GM18499 (cell line): Measurements from ENCODE around the gene XPO5.
"Not testable (repeated sequence)": the region's sequence is repeated elsewhere in the genome, so short reads cannot be mapped to it uniquely, and the experiment has no call there.

Experiments used
- ATAC-seq: cut with Tn5 transposase; IDR thresholded peaks from one replicate; pipeline ENCODE4 v1.9.1; 2021; ENCODE audit warnings: moderate number of reproducible peaks; ENCODE audit not compliant: insufficient read depth, unreplicated experiment

Gene XPO5

DNA sequence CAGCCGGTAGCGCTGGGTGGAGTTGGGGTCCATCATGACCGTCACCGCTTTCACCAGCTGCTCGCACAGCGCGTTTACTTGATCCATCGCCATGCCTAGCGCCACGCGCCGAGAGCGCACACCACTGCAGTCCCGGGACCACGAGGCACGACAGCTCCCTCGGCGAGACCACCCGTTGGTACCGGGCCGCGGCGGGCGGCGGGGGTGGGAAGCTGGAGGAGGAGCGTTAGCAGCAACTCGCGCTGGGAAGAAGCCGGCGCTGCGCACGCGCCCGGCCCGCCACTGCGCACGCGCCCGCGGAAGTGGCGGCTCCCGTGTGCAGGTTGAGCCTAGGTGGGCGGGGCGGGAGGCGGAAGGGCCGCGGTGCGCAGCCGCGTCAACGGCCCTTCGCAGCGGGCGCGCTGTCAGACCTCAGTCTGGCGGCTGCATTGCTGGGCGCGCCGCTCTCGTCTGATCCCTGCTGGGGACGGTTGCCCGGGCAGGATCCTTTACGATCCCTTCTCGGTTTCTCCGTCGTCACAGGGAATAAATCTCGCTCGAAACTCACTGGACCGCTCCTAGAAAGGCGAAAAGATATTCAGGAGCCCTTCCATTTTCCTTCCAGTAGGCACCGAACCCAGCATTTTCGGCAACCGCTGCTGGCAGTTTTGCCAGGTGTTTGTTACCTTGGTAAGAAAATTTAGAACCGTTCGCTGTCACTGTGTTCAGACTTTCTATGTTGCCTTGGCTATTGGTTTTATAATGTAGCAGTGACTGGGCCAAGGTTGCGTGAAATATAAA is at the start of gene XPO5, which contains the start of gene POLH:
XPO5 (minus strand) TSS at position 267 of the 780 bp plus-strand sequence; CDS start at position 93, 174 bp downstream.
POLH (plus strand) TSS at position 414 of the 780 bp plus-strand sequence. CDS start 6,135 bp downstream, outside the sequence.
- ATAC-seq: peak; percentile 37

DNA sequence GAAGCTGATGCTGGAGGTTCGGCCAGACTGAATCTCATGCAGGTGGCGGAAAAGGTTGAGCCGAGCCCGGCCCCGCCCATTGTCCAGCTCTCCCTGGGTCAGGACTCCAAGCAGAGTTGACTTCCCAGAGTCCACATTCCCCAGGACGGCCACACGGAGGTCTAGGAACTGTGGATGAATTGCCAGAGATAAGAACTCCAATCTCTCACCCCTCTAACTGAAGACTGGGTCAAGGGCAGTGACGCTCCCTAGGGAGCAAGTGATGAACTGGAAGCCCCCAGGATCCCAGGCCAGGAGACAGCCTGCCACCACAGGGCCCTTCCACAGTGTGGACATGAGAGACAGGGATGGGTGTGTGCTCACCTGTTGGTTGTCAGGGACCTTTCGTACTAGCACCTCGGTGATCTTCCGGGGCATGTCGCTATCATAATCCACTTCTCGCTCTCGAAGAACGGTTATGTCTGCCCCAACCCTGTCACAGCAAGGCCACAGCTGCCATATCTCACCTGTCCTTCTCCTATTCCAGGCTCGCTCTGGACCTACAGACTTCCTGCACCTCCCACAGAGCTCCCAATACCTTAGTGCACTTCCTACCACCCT is 49.7 kb upstream of the XPO5 start:
- ATAC-seq: no peak

DNA sequence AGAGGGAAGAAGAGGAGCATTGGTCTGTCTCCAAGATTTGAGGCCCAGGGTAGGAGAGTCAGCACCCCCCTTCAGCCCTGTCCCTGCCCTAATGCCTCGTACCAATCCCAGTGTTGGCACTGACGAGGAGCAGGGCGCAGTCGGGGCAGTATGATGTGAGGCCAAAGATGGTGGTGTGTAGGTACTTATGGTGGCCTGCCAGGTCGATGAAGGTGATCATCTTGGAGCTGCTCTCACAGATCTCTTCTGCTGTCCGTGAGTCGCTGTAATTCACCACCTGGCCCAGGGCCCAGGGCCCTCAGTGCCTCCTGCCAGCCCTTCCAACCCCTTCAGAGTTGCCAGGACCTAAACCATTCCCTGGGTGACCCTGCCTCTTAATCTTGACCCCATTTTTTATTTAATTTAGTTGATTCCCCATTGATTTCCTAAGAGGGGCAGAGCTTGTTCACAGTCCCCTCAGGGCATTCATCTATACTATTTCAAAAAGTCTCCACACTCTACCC is 49.0 kb upstream of the XPO5 start:
- ATAC-seq: no peak

DNA sequence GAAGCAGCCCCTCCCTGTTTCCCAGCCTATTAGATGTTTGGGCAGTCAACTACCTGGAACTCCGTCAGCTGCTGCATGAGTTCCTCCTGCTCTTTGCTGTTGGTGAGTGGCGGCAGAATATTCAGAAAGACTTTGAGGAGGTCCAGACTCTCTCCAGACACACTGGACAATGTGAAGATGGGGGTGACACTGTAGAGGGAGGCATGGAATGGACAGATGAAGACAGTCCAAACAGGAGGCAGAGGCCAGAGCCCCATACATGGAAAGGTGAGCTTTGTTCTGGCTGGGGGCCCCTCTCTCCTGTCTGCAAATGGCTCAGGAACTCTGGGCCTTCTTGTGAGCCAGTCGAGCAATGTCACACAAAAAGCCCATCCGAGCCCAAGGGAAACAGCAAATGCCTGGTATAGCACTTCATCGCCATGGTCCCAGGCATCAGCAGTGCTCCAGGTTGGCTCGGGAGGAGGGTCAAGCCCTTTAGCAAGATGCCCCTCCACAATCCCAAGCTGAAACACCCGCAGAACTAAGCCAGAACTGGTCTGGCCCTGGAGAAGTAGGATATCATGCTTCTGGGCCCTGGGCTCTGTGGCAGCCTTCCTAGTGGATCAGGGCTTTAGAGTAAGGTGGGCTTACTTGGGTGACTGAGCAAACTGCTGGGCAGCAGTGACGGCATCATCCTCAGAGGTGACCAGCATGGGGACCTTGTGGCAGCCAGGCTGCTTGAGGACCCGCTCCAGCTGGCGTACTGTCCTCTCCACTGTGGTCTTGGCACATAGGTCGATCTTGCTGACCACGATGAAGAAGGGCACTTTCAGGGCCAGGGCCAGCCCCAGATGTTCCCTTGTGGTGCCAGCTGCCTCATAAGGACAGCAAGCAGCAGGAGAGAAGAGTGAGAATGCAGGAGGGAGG is 48.3 kb upstream of the XPO5 start:
- ATAC-seq: no peak

DNA sequence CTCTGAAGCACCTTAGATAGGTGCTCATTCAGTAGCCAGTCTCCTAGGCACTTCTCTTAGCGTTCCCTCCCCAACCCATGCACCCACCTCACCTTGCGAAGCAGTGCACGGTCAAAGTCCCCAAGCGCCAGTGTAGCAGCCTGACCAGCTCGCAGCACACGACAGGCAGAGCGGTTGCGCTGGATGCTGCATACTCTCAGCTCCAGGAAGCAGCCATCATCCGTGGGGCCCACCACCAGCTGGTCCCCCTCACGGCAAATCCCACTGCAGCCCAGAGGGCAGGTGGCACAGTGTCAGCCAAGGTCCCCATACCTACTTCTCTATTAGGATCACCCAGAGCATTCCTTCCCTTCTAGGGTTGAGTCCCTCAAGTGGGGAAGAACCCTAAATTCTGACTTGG is 46.7 kb upstream of the XPO5 start:
- ATAC-seq: no peak

DNA sequence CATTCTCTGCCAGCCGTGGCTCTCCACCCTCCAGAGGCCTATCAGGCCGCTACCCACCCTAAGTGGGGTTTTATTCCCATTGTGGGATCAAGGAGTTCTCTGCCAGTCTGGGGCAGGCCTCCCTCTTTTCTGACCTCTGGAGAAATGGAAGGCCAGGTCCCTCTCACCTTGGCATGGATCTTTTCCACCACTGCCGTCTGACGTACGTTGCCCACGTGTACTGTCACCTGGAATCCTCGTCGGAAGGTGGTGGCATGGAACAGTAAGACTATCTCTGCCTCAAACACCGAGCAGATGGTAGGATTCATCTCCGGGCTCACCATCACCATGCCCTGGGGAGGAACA is 46.0 kb upstream of the XPO5 start:
- ATAC-seq: no peak

DNA sequence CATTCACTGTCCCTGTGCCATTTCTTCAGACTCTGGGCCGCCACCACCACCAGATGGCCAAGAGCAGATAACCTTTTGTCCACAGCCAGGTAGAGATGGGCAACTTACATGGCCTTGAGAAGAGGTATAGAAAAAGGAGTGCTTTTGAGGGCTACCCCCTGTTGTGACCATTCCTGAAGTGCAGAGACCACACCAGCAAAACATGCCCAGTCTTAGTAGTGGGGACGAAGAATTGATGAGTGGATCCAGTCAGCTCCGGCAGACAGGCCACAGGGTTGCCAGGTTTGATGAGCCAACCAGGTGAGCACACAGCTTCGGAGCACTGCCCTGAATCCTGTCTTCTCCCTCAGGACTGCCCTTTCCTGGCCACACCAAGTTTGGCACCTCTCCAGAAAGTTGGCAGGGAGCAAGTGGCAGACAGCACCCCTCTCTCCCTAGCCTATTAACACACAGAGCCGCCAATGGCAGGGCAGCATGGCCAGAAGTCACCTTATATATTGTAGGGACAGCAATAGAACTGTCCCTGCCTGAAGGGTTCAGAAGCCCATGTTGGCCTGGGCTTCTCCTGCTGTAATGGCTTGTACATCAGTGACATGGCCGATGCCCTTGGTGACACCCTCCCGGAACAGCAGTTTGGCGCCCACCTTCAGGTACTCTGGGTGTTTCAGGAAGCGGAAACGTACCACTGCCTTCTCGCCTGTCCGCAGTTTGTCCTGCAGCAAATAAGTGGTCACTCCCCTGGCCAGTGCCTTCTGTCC is 45.4 kb upstream of the XPO5 start:
- ATAC-seq: no peak

DNA sequence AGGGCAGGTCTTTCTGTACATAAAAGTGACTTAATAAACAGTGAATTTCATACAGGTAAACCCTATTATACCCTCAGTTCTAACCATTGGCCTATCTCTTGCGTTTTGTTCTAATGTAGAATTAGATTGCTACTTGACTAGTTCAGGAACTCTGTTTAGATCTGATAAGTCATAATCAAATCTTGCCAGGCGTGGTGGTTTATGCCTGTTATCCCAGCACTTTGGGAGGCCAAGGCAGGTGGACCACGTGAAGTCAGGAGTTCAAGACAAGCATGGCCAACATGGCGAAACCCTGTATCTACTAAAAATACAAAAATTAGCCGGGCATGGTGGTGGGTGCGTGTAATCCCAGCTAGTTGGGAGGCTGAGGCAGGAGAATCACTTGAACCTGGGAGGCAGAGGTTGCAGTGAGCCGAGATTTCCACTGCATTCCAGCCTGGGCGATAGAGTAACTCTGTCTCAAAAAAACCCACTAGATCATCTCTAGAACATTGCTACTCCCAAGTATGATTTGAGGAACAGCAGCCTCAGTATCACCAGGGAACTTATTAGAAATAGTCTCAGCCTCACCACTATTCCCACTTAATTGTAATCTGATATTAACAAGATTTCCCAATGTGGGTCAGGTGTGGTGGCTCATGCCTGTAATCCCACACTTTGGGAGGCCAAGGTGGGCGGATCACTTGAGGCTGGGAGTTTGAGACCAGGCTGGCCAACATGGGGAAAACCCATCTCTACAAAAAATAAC is 41.1 kb upstream of the XPO5 start:
- no peak for ATAC-seq

DNA sequence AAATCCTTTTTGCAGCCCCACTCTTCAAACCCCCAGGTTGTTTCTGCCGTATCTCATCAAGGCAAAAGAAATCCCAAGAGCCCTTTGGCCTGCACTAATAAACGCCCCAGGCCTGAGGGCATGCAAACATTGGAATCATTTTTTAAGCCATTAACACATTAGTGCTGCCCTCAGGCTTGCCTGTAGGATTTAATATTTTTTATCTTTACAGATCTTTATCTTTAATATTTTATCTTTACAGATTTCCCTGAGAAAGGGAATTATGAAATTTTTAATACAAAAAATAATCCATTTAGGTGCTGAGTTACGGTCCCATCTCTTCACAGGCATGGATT is 38.5 kb upstream of the XPO5 start:
- ATAC-seq: no peak

DNA sequence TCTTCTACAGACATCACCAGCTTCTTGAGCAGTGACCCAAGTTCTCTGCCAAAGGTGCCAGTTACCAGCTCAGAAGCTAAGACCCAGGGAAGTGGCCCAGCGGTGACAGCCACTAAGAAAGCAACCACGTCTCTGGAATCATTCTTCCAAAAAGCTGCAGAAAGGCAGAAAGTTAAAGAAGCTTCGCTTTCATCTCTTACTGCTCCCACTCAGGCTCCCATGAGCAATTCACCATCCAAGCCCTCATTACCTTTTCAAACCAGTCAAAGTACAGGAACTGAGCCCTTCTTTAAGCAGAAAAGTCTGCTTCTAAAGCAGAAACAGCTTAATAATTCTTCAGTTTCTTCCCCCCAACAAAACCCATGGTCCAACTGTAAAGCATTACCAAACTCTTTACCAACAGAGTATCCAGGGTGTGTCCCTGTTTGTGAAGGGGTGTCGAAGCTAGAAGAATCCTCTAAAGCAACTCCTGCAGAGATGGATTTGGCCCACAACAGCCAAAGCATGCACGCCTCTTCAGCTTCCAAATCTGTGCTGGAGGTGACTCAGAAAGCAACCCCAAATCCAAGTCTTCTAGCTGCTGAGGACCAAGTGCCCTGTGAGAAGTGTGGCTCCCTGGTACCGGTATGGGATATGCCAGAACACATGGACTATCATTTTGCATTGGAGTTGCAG is 38.0 kb upstream of the XPO5 start:
- no peak for ATAC-seq

DNA sequence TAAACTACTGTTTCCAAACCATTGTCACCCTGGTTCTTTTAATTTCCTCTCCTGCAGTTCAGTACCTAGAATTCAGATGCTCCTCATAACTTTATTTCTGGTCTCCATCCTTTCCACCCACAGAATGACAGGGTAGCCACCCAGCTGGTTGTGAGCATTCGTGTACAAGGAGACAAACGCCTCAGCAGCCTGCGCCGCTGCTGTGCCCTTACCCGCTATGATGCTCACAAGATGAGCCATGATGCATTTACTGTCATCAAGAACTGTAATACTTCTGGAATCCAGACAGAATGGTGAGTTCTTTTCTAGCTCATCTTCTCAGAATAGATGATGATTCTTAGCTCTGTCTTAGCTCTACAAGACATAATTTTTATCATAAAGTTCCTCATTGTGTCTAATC is 34.6 kb upstream of the XPO5 start:
- no peak for ATAC-seq

DNA sequence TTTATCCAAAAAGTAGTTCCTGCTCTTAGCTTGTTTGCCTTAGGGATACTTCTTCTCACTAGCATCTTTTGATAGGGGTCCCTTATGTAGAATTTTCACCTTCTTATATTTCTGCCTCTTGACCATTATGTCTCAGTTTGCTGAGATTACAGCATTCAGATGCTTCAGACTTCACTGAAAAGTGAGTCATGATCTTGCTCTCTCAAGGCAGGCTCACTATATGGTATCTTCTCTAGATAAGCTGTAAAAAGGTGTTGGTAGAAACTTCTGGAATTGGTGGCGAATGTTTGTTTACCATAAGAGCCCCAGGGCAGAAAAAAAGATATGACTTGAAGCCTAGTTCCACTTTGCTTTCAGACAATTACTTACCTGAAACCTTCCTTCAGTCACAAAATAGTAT is 33.6 kb upstream of the XPO5 start:
- ATAC-seq: no peak

DNA sequence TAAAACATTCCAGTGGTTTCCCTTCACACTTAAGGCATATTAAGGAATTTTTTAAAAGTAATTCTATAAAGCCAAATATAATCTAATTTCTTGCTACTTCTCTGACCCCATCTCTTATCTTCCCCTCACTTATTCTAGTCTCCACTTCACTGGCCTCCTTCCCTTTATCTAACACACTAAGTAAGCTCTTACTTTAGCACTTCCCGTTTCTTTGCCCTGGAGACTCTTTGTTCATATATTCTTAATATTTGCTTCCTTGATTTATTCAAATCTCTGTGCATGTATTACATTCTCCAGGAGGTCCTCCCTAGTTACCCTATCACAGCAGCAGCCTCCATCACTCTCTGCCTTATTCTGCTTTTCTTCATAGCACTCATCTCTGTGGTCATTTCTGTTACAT is 33.0 kb upstream of the XPO5 start:
- ATAC-seq: no peak

DNA sequence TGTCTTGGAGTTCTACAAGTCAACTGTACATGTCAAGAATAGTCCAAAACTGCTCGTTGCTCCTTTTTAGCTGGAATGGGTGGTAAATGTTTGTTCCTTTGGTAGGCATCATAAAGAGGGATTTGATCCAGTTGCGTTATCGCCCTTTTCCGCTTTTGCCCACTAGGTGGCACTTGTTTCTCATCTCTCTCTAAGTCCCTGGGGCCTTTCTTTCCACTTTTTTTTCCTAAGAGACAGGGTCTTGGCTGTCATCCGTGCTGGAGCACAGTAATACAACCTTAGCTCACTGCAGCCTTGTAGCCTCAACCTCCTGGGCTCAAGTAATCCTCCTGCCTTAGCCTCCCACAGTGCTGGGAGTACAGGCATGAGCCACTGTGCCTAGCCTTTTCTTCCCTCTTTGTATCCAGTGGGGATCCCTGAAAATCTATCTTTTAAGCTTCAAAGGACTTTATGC is 32.5 kb upstream of the XPO5 start:
- no peak for ATAC-seq

DNA sequence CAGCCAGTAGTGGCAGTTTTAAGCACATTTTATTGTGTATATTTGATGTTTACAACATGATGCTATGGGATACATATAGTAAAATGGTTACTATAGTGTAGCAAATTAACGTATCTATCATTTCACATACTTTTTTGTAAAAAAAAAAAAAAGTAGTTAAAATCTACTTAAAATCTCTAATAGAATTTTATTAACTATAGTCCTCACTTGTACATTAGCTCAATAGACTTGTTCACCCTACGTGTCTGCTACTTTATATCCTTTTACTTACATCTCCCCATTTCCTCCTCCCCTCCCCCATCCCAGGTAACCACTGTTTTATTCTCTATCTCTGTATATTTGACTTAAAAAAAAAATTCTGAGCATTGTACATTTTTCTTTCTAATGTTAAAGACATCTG is 30.2 kb upstream of the XPO5 start:
- ATAC-seq: no peak

DNA sequence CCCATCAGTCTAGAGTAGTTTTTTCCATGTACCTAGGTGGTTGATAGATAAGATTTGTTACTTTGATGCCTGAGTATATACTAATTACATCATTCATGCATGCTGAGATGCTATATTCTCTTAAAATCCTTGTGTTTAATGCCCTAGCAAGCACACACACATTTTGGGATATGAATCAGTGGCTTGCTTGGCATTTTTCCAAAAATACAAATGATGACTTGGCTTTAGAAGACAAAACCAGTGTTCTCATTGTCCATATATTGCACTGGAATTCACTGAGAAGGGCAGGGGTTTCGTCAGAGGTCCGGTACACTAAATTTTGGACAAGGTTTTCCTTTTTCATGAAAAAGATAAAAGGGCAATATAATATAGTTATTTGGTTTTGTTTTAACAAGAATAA is 28.3 kb upstream of the XPO5 start:
- no peak for ATAC-seq

DNA sequence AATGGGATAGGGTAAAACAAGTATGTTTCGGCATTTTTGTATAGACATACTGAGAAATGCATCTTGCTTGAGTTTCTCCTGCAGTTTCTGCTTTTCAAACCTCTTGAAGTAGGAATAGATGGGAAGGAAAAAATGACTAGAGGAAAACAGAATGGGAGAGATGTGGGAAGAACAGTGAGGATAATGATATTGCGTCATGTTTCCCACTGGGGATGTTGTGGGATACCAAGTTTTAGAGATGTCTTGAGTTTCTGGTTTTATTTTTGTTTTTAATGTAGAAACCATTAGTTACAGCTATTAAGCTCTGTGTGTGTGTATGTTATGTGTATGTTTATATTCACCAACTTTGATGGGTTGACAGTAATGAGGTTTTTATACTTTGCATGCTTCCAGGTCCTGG is 24.8 kb upstream of the XPO5 start:
- ATAC-seq: no peak

DNA sequence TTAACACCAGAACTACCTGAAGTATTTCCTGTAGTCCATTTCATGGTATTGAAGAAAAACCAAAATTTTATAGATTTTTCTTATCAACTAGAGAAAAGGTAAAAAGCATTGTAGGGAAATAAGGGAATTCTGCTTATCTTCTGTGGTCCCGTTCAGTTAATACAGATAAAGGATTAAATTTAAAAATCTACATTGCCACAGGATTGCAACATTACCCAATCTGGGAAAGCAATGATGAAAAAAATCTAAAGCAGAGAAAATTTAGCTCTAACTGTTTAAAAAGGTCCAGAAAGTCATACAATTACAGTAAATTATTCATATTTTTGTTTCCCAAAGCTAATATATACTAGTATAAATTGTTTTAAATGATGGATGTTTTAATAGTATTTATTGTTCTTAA is 18.1 kb upstream of the XPO5 start:
- ATAC-seq: no peak

DNA sequence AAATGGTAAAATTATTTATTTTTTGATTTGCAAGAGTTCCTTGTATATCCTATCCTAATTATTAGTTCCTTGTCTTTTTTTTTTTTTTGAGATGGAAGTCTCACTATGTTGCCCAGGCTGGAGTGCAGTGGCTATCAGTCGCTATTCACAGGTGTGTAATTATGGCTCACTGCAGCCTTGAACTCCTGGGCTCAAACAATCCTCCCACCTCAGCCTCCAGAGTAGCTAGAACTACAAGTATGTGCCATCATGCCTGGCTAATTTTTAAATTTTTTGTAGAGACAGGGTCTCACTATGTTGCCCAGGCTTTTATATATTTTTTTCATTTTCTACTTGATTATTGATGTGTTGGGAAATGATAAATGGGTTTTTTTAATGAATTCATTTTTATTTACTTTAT is 13.7 kb upstream of the XPO5 start:
- ATAC-seq: not testable (repeated sequence)
